Activated B cell treated with CpG ODN at 0.5 μM for 24 hours (primary cell): Measurements from ENCODE around the gene RBL1. TPM values are rescaled to one million over a fixed set of nuclear protein-coding genes. Genes with fewer than 3 reads are reported as not detected.
"Not testable (repeated sequence)": the region's sequence is repeated elsewhere in the genome, so short reads cannot be mapped to it uniquely, and the experiment has no call there.

Experiments
- ATAC-seq: fragments of 200-7000 bp; cut with Tn5 transposase; one replicate; pipeline ENCODE4 v1.10.0; 2021; ENCODE audit warnings: low read depth, mild to moderate bottlenecking, moderate library complexity
- CTCF ChIA-PET: fragments of 350-600 bp; sonication (Branson Sonifier 250); formaldehyde crosslinking; loops from one replicate; lab custom pipeline; 2021; ENCODE audit warnings: antibody characterized with exemption; lab: Charles Lee
- POLR2A ChIA-PET: fragments of 350-600 bp; sonication (Branson Sonifier 250); formaldehyde crosslinking; loops from one replicate; lab custom pipeline; 2021; ENCODE audit warnings: antibody characterized with exemption; lab: Charles Lee
- DNase-seq: peaks from one replicate; pipeline ENCODE4 v3.0.0; 2022
- H3K27ac Mint-ChIP-seq: one replicate; pipeline ENCODE4 v1.8.0; 2020; ENCODE audit warnings: mixed read lengths
- H3K27me3 Mint-ChIP-seq: one replicate; pipeline ENCODE4 v1.8.0; 2021; ENCODE audit warnings: mixed read lengths
- H3K36me3 Mint-ChIP-seq: one replicate; pipeline ENCODE4 v1.8.0; 2021; ENCODE audit warnings: low read depth, mixed read lengths
- H3K4me1 Mint-ChIP-seq: one replicate; pipeline ENCODE4 v1.8.0; 2021; ENCODE audit warnings: mixed read lengths
- H3K4me3 Mint-ChIP-seq: one replicate; pipeline ENCODE4 v1.8.0; 2020; ENCODE audit warnings: mild to moderate bottlenecking, mixed read lengths
- H3K9me3 Mint-ChIP-seq: one replicate; pipeline ENCODE4 v1.8.0; 2020; ENCODE audit warnings: mixed read lengths
- CTCF ChIP-seq: fragments of 200-600 bp; IDR thresholded peaks from one replicate; pipeline ENCODE4 v1.8.0; 2022; ENCODE audit warnings: antibody characterized with exemption, mild to moderate bottlenecking
- intact Hi-C: fragments of 100-400 bp; cut with micrococcal nuclease; formaldehyde crosslinking; loops from one replicate; pipeline ENCODE4 v1.15.1; 2024
- total RNA-seq: library from RNA; stranded (reverse); gene quantifications from 2 replicates; pipeline ENCODE4 v1.2.3, GENCODE V29; 2022

The RBL1 gene
- total RNA-seq, 1 donor from 2014 or later = 20.4 TPM

GRCh38 chr20:36998652-36999051 is 97.1 kb downstream of the RBL1 start:
- ChIA-PET POLR2A (interaction anchor here (0.8 kb wide), 1 partner anchor 15 kb away, joined by 3 read pairs; no protein-coding TSS in a partner anchor), CTCF (no interaction called here)
- peaks cover 2% of the 10 kb centered on the region for H3K4me1 Mint-ChIP-seq
- H3K4me3 Mint-ChIP-seq = no peak overlapping the region
- no peaks in the 10 kb centered on the region for H3K9me3 Mint-ChIP-seq
- no peak for TF ChIP-seq CTCF
- H3K27ac Mint-ChIP-seq = no peak overlapping the region
- intact Hi-C loops = no loop called here
- ATAC-seq = no peak
- H3K36me3 Mint-ChIP-seq = peaks cover 49% of the 10 kb centered on the region
- no peak for DNase-seq
- no peaks in the 10 kb centered on the region for H3K27me3 Mint-ChIP-seq

- TF ChIP-seq CTCF = no peak
- Mint-ChIP-seq H3K4me3 (no peak overlapping the region), H3K9me3 (peaks cover 7% of the 10 kb centered on the region), H3K27ac (no peak overlapping the region), H3K4me1 (no peaks in the 10 kb centered on the region), H3K27me3 (no peaks in the 10 kb centered on the region), H3K36me3 (peaks cover 41% of the 10 kb centered on the region)
- no peak for ATAC-seq
- ChIA-PET POLR2A (no interaction called here), CTCF (no interaction called here)
- no peak for DNase-seq
- intact Hi-C loops = no loop called here
These were observed 98.7 kb downstream of the RBL1 start for GRCh38 chr20:36997121-36997520.

- intact Hi-C loops, ATAC-seq, H3K4me1 Mint-ChIP-seq, CTCF ChIA-PET, H3K27ac Mint-ChIP-seq, H3K9me3 Mint-ChIP-seq, DNase-seq, POLR2A ChIA-PET, H3K4me3 Mint-ChIP-seq, H3K27me3 Mint-ChIP-seq: not testable (repeated sequence)
- peaks cover 41% of the 10 kb centered on the region for H3K36me3 Mint-ChIP-seq
These were observed 101.6 kb downstream of the RBL1 start for GRCh38 chr20:36994221-36994620.

- intact Hi-C loops = no loop called here
- ATAC-seq = no peak
- TF ChIP-seq CTCF = no peak
- Mint-ChIP-seq H3K9me3 (peaks cover 7% of the 10 kb centered on the region), H3K36me3 (peaks cover 36% of the 10 kb centered on the region), H3K4me1 (peaks cover 13% of the 10 kb centered on the region), H3K27me3 (no peaks in the 10 kb centered on the region), H3K27ac (no peak overlapping the region), H3K4me3 (no peak overlapping the region)
- CTCF ChIA-PET = no interaction called here
- DNase-seq = no peak
- POLR2A ChIA-PET = no interaction called here
These were observed 102.9 kb downstream of the RBL1 start for GRCh38 chr20:36992802-36993334.

GRCh38 chr20:36991703-36992102 is 104.1 kb downstream of the RBL1 start:
- no peak for ATAC-seq
- Mint-ChIP-seq H3K36me3 (peaks cover 26% of the 10 kb centered on the region), H3K27me3 (no peaks in the 10 kb centered on the region), H3K4me1 (peaks cover 13% of the 10 kb centered on the region), H3K9me3 (peaks cover 7% of the 10 kb centered on the region), H3K27ac (no peak overlapping the region), H3K4me3 (no peak overlapping the region)
- POLR2A ChIA-PET = no interaction called here
- no peak for DNase-seq
- no peak for TF ChIP-seq CTCF
- CTCF ChIA-PET = no interaction called here
- intact Hi-C loops = no loop called here

GRCh38 chr20:36989797-36990196 is 106.0 kb downstream of the RBL1 start:
- H3K27me3 Mint-ChIP-seq = no peaks in the 10 kb centered on the region
- DNase-seq (no peak), ATAC-seq (no peak)
- H3K27ac Mint-ChIP-seq = no peak overlapping the region
- TF ChIP-seq CTCF = no peak
- intact Hi-C loops = no loop called here
- peaks cover 13% of the 10 kb centered on the region for H3K4me1 Mint-ChIP-seq
- peaks cover 7% of the 10 kb centered on the region for H3K9me3 Mint-ChIP-seq
- ChIA-PET POLR2A (no interaction called here), CTCF (no interaction called here)
- H3K36me3 Mint-ChIP-seq = peaks cover 11% of the 10 kb centered on the region
- no peak overlapping the region for H3K4me3 Mint-ChIP-seq
